Osteocyte (in vitro differentiated cells): Measurements from ENCODE around the gene SLC17A9. TPM values are rescaled to one million over a fixed set of nuclear protein-coding genes. Genes with fewer than 3 reads are reported as not detected.

Experiments
- DNase-seq: peaks from one replicate; pipeline ENCODE4 v3.0.0; 2021; ENCODE audit warnings: mixed read lengths; ENCODE audit not compliant: unreplicated experiment; ENCODE audit errors: extremely low spot score
- H3K27ac Mint-ChIP-seq: one replicate; pipeline ENCODE4 v1.8.0; 2021; ENCODE audit warnings: mild to moderate bottlenecking, mixed read lengths; ENCODE audit not compliant: unreplicated experiment
- H3K27me3 Mint-ChIP-seq: one replicate; pipeline ENCODE4 v1.8.0; 2021; ENCODE audit warnings: mixed read lengths; ENCODE audit not compliant: unreplicated experiment
- H3K36me3 Mint-ChIP-seq: one replicate; pipeline ENCODE4 v1.8.0; 2021; ENCODE audit warnings: mixed read lengths; ENCODE audit not compliant: unreplicated experiment
- H3K4me1 Mint-ChIP-seq: one replicate; pipeline ENCODE4 v1.8.0; 2021; ENCODE audit warnings: mixed read lengths; ENCODE audit not compliant: unreplicated experiment
- H3K4me3 Mint-ChIP-seq: one replicate; pipeline ENCODE4 v1.8.0; 2021; ENCODE audit warnings: mild to moderate bottlenecking, moderate library complexity, mixed read lengths; ENCODE audit not compliant: unreplicated experiment
- H3K9me3 Mint-ChIP-seq: one replicate; pipeline ENCODE4 v1.8.0; 2021; ENCODE audit warnings: mixed read lengths; ENCODE audit not compliant: unreplicated experiment
- CTCF ChIP-seq: fragments of 200-600 bp; sonication (generic); IDR thresholded peaks from 2 replicates; pipeline ENCODE4 v1.5.0; 2021; ENCODE audit warnings: antibody characterized with exemption, mild to moderate bottlenecking, moderate library complexity
- total RNA-seq: library from RNA; stranded (reverse); gene quantifications from 2 replicates; pipeline ENCODE4 v1.2.1, GENCODE V29; 2021

Gene SLC17A9
- total RNA-seq, 1 donor from 2014 or later, result not detected

GRCh38 chr20:62961799-62962198 lies 9.3 kb downstream of the SLC17A9 start:
- Mint-ChIP-seq H3K9me3 (no peaks in the 10 kb centered on the region), H3K4me1 (no peaks in the 10 kb centered on the region)

GRCh38 chr20:62962221-62962879 lies 9.8 kb downstream of the SLC17A9 start:
- DNase-seq, result no peak
- H3K27ac Mint-ChIP-seq, result no peak overlapping the region
- no peak for TF ChIP-seq CTCF
- H3K9me3 Mint-ChIP-seq, result no peaks in the 10 kb centered on the region
- H3K36me3 Mint-ChIP-seq, result no peaks in the 10 kb centered on the region
- H3K27me3 Mint-ChIP-seq, result peaks cover 12% of the 10 kb centered on the region
- H3K4me3 Mint-ChIP-seq, result no peak overlapping the region
- no peaks in the 10 kb centered on the region for H3K4me1 Mint-ChIP-seq

More at GRCh38 chr20:62961799-62962198, 9.3 kb downstream of the SLC17A9 start:
- Mint-ChIP-seq H3K36me3 (no peaks in the 10 kb centered on the region), H3K4me3 (no peak overlapping the region), H3K27ac (no peak overlapping the region), H3K27me3 (peaks cover 12% of the 10 kb centered on the region)
- no peak for DNase-seq
- no peak for TF ChIP-seq CTCF

GRCh38 chr20:62962891-62963613 lies 10.5 kb downstream of the SLC17A9 start:
- H3K36me3 Mint-ChIP-seq, result no peaks in the 10 kb centered on the region
- no peak for TF ChIP-seq CTCF
- H3K9me3 Mint-ChIP-seq, result no peaks in the 10 kb centered on the region
- H3K4me3 Mint-ChIP-seq, result no peak overlapping the region
- no peaks in the 10 kb centered on the region for H3K4me1 Mint-ChIP-seq
- peaks cover 12% of the 10 kb centered on the region for H3K27me3 Mint-ChIP-seq
- no peak for DNase-seq
- no peak overlapping the region for H3K27ac Mint-ChIP-seq

GRCh38 chr20:62963614-62964397 lies 11.3 kb downstream of the SLC17A9 start:
- H3K9me3 Mint-ChIP-seq, result no peaks in the 10 kb centered on the region
- no peak for DNase-seq
- H3K4me1 Mint-ChIP-seq, result no peaks in the 10 kb centered on the region
- no peak for TF ChIP-seq CTCF
- no peak overlapping the region for H3K4me3 Mint-ChIP-seq
- peaks cover 12% of the 10 kb centered on the region for H3K27me3 Mint-ChIP-seq
- H3K27ac Mint-ChIP-seq, result no peak overlapping the region
- no peaks in the 10 kb centered on the region for H3K36me3 Mint-ChIP-seq

- H3K9me3 Mint-ChIP-seq, result no peaks in the 10 kb centered on the region
- no peaks in the 10 kb centered on the region for H3K4me1 Mint-ChIP-seq
- peaks cover 15% of the 10 kb centered on the region for H3K27me3 Mint-ChIP-seq
- H3K4me3 Mint-ChIP-seq, result no peak overlapping the region
- no peak overlapping the region for H3K27ac Mint-ChIP-seq
- no peak for DNase-seq
- TF ChIP-seq CTCF, result no peak
- no peaks in the 10 kb centered on the region for H3K36me3 Mint-ChIP-seq
These were observed 12.2 kb downstream of the SLC17A9 start for GRCh38 chr20:62964700-62965099.
